Right cardiac atrium (tissue), 5 donors: ENCODE data around the gene TBK1. TPM values are rescaled to one million over a fixed set of nuclear protein-coding genes. Genes with fewer than 3 reads are reported as not detected.
"Not testable (repeated sequence)": the region's sequence is repeated elsewhere in the genome, so short reads cannot be mapped to it uniquely, and the experiment has no call there.

Experiments
- ATAC-seq, 2 donors: fragments of 200-7000 bp; cut with Tn5 transposase; one replicate each; pipeline versions ENCODE4 v1.8.0 to v1.9.1; 2020; ENCODE audit warnings: moderate library complexity in 2 of 2, mild to moderate bottlenecking in 1 of 2
- DNase-seq, 3 donors: peaks; one replicate each; pipeline ENCODE4 v3.0.0-alpha.2; 2020
- H3K27ac ChIP-seq: one replicate; pipeline ENCODE4 v1.5.1; 2013; ENCODE audit warnings: mild to moderate bottlenecking, low read length, control low read depth, moderate library complexity
- H3K27me3 ChIP-seq: one replicate; pipeline ENCODE4 v1.6.1; 2013; ENCODE audit not compliant: control insufficient read depth, insufficient read depth
- H3K4me1 ChIP-seq: one replicate; pipeline ENCODE4 v1.6.1; 2013; ENCODE audit warnings: low read length; ENCODE audit not compliant: control insufficient read depth, insufficient read depth
- H3K4me3 ChIP-seq: one replicate; pipeline ENCODE4 v1.5.1; 2013; ENCODE audit warnings: low read length, control low read depth
- H3K9me3 ChIP-seq: one replicate; pipeline ENCODE4 v1.6.1; 2013; ENCODE audit warnings: low read length; ENCODE audit not compliant: control insufficient read depth
- WGBS: extraction: QIAGEN DNeasy Blood & Tissue Kit; methylation state at CpG from one replicate; pipeline ENCODE4 v1.1.7; 2013; 5-methylcytosine and 5-hydroxymethylcytosine counted together
- intact Hi-C, 4 donors: fragments of 100-400 bp; cut with DNase I; formaldehyde crosslinking; loops; one replicate each; pipeline versions ENCODE4 v1.11.0 to v1.14.0; 2022 to 2023
- polyA plus RNA-seq: library from polyadenylated mRNA; stranded (reverse); fragments of 200-250 nt; gene quantifications from one replicate; pipeline ENCODE4 v1.2.3, GENCODE V29; 2013
- total RNA-seq, 4 donors: library from RNA; stranded (reverse); fragmentation: NEBNext Ultra II Directional; extraction: Animal tissue kit (Norgen Biotek cat#: 25700); gene quantifications; one replicate each; pipeline ENCODE4 v1.2.1, GENCODE V29; 2021
- donor health status: healthy with polysubstance abuse.
- donor health status: DM: no; HTN: yes; CAD: no.
- donor health status: DM: no; HTN: no; CAD: no.
- donor health status: DM: no; HTN: yes; CAD: no; lungs with severe emphysema.
- donor health status: DM: yes; HTN: yes; CAD: no.

Gene TBK1
- total and polyA plus RNA-seq, 5 donors: 10.5 to 14.7 (median 13.4) TPM

GRCh38 chr12:64497484-64497883 lies 45.6 kb downstream of the TBK1 start:
- Histone ChIP-seq H3K4me1 (no peaks in the 10 kb centered on the region), H3K27me3 (no peaks in the 10 kb centered on the region), H3K4me3 (no peak overlapping the region), H3K27ac (no peak overlapping the region), H3K9me3 (no peaks in the 10 kb centered on the region)
- ATAC-seq: no peak
- 93% methylated on average over 1 of the region's 1 CpG for WGBS
- intact Hi-C loops: loop anchor here in 1 of 4 donors (10.0 kb wide), 1 partner anchor 73 kb away; no protein-coding TSS in a partner anchor
- DNase-seq: no peak

- intact Hi-C loops: loop anchor here in 1 of 4 donors (10.0 kb wide), 1 partner anchor 73 kb away; no protein-coding TSS in a partner anchor
- H3K27ac ChIP-seq: no peak overlapping the region
- DNase-seq (no peak), ATAC-seq (no peak)
- H3K27me3 ChIP-seq: no peaks in the 10 kb centered on the region
- no peaks in the 10 kb centered on the region for H3K9me3 ChIP-seq
- H3K4me3 ChIP-seq: no peak overlapping the region
- H3K4me1 ChIP-seq: no peaks in the 10 kb centered on the region
- WGBS: 94% methylated on average over 1 of the region's 1 CpG
These were observed 46.0 kb downstream of the TBK1 start for GRCh38 chr12:64497903-64498302.

- no peak for ATAC-seq
- 72% methylated on average over 3 of the region's 3 CpGs for WGBS
- H3K27me3 ChIP-seq: no peaks in the 10 kb centered on the region
- no peak overlapping the region for H3K4me3 ChIP-seq
- intact Hi-C loops: no loop called here
- no peak overlapping the region for H3K27ac ChIP-seq
- H3K9me3 ChIP-seq: no peaks in the 10 kb centered on the region
- no peaks in the 10 kb centered on the region for H3K4me1 ChIP-seq
- no peak for DNase-seq
These were observed 48.5 kb downstream of the TBK1 start for GRCh38 chr12:64500394-64500793.

- H3K27ac ChIP-seq: no peak overlapping the region
- ATAC-seq: no peak
- no peak for DNase-seq
- no peaks in the 10 kb centered on the region for H3K9me3 ChIP-seq
- no peaks in the 10 kb centered on the region for H3K27me3 ChIP-seq
- H3K4me3 ChIP-seq: no peak overlapping the region
- intact Hi-C loops: no loop called here
- 90% methylated on average over 7 of the region's 7 CpGs for WGBS
- H3K4me1 ChIP-seq: no peaks in the 10 kb centered on the region
These were observed 49.6 kb downstream of the TBK1 start for GRCh38 chr12:64501486-64501885.

- ATAC-seq (no peak), DNase-seq (no peak)
- Histone ChIP-seq H3K27ac (no peak overlapping the region), H3K4me3 (no peak overlapping the region), H3K4me1 (no peaks in the 10 kb centered on the region), H3K9me3 (no peaks in the 10 kb centered on the region), H3K27me3 (no peaks in the 10 kb centered on the region)
- intact Hi-C loops: no loop called here
- 95% methylated on average over 4 of the region's 4 CpGs for WGBS
These were observed 55.0 kb downstream of the TBK1 start for GRCh38 chr12:64506955-64507354.

- Histone ChIP-seq H3K4me1 (no peaks in the 10 kb centered on the region), H3K4me3 (no peak overlapping the region), H3K27ac (no peak overlapping the region), H3K9me3 (no peaks in the 10 kb centered on the region), H3K27me3 (no peaks in the 10 kb centered on the region)
- ATAC-seq (no peak), DNase-seq (no peak)
- WGBS: 66% methylated on average over 1 of the region's 1 CpG
- intact Hi-C loops: no loop called here
These were observed 58.7 kb downstream of the TBK1 start for GRCh38 chr12:64510667-64511066.

- no peak overlapping the region for H3K4me3 ChIP-seq
- intact Hi-C loops: no loop called here
- no peaks in the 10 kb centered on the region for H3K4me1 ChIP-seq
- no peak for ATAC-seq
- no peak for DNase-seq
- no peaks in the 10 kb centered on the region for H3K27me3 ChIP-seq
- H3K9me3 ChIP-seq: no peaks in the 10 kb centered on the region
- 84% methylated on average over 5 of the region's 5 CpGs for WGBS
- no peak overlapping the region for H3K27ac ChIP-seq
These were observed 66.5 kb downstream of the TBK1 start for GRCh38 chr12:64518396-64518795.

- H3K27ac ChIP-seq: no peak overlapping the region
- no peak for ATAC-seq
- DNase-seq: no peak
- no peaks in the 10 kb centered on the region for H3K4me1 ChIP-seq
- no peak overlapping the region for H3K4me3 ChIP-seq
- no peaks in the 10 kb centered on the region for H3K27me3 ChIP-seq
- WGBS: 76% methylated on average over 3 of the region's 3 CpGs
- no peaks in the 10 kb centered on the region for H3K9me3 ChIP-seq
- intact Hi-C loops: no loop called here
These were observed 69.9 kb downstream of the TBK1 start for GRCh38 chr12:64521833-64522232.

- Histone ChIP-seq H3K4me1 (no peaks in the 10 kb centered on the region), H3K27ac (no peak overlapping the region), H3K27me3 (no peaks in the 10 kb centered on the region), H3K9me3 (no peaks in the 10 kb centered on the region), H3K4me3 (no peak overlapping the region)
- intact Hi-C loops: no loop called here
- DNase-seq (no peak), ATAC-seq (no peak)
- 36% methylated on average over 5 of the region's 5 CpGs for WGBS
These were observed 70.4 kb downstream of the TBK1 start for GRCh38 chr12:64522316-64522715.

GRCh38 chr12:64522807-64523206 lies 70.9 kb downstream of the TBK1 start:
- intact Hi-C loops: no loop called here
- ATAC-seq: no peak
- DNase-seq: no peak
- WGBS: 71% methylated on average over 4 of the region's 4 CpGs
- no peak overlapping the region for H3K4me3 ChIP-seq
- H3K27ac ChIP-seq: no peak overlapping the region
- no peaks in the 10 kb centered on the region for H3K27me3 ChIP-seq
- H3K4me1 ChIP-seq: no peaks in the 10 kb centered on the region
- H3K9me3 ChIP-seq: no peaks in the 10 kb centered on the region

- H3K9me3 ChIP-seq, ATAC-seq, H3K4me3 ChIP-seq, intact Hi-C loops, H3K27me3 ChIP-seq, H3K4me1 ChIP-seq, H3K27ac ChIP-seq, DNase-seq: not testable (repeated sequence)
- 91% methylated on average over 11 of the region's 11 CpGs for WGBS
These were observed 71.9 kb downstream of the TBK1 start for GRCh38 chr12:64523565-64524444.
